ENCODE measurements around the gene ZNF425.

The ZNF425 gene

DNA sequence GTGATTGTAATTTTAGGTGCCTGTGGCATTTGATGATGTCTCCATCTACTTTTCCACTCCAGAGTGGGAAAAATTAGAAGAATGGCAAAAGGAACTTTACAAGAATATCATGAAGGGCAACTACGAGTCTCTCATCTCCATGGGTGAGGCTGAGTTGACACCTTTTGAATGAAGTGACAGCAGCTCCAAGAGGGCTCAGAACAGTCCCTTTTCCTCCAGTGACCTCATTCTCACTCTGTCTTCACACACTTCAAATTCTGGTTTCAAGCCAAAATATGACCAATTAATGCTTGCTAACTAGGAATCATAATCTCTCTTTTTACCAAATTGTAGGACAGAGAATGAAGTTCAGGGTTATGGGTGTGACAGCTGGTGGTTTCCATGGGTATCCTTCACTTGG, 40.0 kb upstream of the ZNF425 start:
- H3K4me3 ChIP-seq (replicated peaks; ENCODE audit: low read depth, low read length): no peak overlapping the region
- TF ChIP-seq CTCF (IDR thresholded peaks at IDR 0.05; ENCODE audit: low read depth, low read length, missing control alignments): no peak
- no peak for DNase-seq (ENCODE audit: extremely low read depth, low read depth)

DNA sequence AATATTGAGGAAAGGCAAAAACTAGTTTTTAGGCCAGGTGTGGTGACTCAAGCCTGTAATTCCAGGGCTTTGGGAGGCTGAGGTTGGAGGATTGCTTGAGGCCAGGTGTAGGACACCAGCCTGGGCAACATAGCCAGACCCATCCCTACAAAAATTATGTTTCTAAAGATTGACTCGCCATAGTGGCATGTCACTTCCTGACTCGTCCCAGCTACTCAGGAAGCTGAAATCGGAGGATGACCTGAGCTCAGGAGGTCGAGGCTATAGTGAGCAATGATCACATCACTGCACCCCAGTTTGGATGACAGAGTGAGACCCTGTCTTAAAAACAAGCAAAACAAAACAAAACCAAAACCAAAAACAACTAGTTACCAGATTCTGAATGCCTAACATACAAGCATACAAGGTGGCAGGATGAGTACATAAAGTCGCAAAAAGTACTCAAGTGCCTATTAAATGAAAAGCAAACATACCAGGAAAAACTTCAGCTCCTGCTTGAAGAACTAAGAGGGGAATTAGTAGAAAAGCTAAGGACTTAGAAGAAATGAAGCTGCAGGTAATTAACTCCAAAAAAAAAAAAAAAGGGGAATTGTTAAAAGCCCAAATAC, 35.2 kb upstream of the ZNF425 start:
- no peak for TF ChIP-seq CTCF (IDR thresholded peaks at IDR 0.05; ENCODE audit: low read depth, low read length, missing control alignments)
- no peak for DNase-seq (ENCODE audit: extremely low read depth, low read depth)
- no peak overlapping the region for H3K4me3 ChIP-seq (replicated peaks; ENCODE audit: low read depth, low read length)

DNA sequence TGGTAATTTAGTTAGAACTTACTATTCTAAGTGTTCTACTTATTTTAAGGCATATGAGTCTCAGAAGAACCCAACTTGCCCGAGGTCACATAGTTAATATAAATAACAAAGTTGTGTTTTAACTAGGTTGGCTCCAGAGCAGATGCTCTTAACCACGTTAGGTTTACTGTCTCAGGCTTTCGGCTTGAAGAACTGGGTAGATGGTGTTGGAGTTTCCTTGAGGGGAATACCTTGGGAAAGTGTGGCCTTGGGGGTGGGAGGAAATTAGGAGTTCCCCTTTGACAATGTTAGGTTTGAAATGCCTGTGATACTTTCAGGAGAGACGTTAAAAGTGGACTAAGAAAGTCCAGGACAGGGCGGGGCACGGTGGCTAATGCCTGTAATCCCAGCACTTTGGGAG, 30.8 kb upstream of the ZNF425 start:
- no peak for TF ChIP-seq CTCF (IDR thresholded peaks at IDR 0.05; ENCODE audit: low read depth, low read length, missing control alignments)
- no peak overlapping the region for H3K4me3 ChIP-seq (replicated peaks; ENCODE audit: low read depth, low read length)
- no peak for DNase-seq (ENCODE audit: extremely low read depth, low read depth)

- TF ChIP-seq CTCF (IDR thresholded peaks at IDR 0.05; ENCODE audit: low read depth, low read length, missing control alignments): no peak
- no peak for DNase-seq (ENCODE audit: extremely low read depth, low read depth)
- no peak overlapping the region for H3K4me3 ChIP-seq (replicated peaks; ENCODE audit: low read depth, low read length)
Measured at GRCh38 chr7:149154056-149154455, 27.9 kb upstream of the ZNF425 start.

DNA sequence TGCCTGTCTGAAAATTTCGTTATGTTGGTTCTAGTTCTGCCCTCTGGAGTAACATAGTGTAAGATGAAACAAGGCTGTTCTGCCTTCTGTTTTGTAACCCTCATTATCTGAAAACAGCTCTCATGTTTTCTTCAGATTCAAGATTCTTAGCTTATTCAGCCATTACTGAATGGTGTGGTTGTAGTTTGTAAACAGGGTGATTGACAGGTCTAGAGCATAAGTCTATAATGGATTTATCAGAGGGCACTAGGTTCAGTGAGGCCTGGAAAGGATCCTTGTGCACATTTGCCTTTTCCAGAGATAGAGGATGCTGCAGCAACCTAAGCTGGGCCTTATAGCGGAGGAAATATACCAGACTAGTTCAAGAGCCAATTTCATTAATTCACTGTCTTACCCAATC, 27.2 kb upstream of the ZNF425 start:
- no peak for TF ChIP-seq CTCF (IDR thresholded peaks at IDR 0.05; ENCODE audit: low read depth, low read length, missing control alignments)
- H3K4me3 ChIP-seq (replicated peaks; ENCODE audit: low read depth, low read length): no peak overlapping the region
- DNase-seq (ENCODE audit: extremely low read depth, low read depth): no peak

DNA sequence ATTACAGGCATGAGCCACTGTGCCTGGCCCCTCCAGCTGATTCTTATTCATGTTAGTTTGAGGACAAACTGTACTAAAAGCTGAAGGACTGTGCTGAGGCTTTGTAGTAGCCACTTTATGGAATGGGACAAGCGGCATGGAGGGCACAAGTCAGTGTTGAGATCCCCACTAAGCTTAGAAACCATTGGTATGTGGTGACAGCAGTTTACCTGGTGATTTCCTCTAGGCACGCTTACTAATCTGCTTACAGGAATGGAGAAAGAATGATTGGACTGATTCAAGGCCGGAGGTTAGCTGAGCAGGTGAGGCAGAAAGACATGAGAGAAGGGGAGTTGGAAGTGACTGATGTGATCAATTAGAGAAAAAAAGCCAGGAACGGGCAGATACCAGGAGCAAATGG, 24.9 kb upstream of the ZNF425 start:
- no peak overlapping the region for H3K4me3 ChIP-seq (replicated peaks; ENCODE audit: low read depth, low read length)
- no peak for DNase-seq (ENCODE audit: extremely low read depth, low read depth)
- no peak for TF ChIP-seq CTCF (IDR thresholded peaks at IDR 0.05; ENCODE audit: low read depth, low read length, missing control alignments)

Measured in HFF-Myc (cell line).